Sigmoid colon (tissue), 7 donors: ENCODE results near the gene DCP1A. TPM values are rescaled to one million over a fixed set of nuclear protein-coding genes. Genes with fewer than 3 reads are reported as not detected.

Experiments used
- DNase-seq: peaks from one replicate; pipeline ENCODE4 v3.0.0-alpha.2; 2019
- H3K27ac ChIP-seq, 4 donors: fragments of 200-600 bp; sonication (generic); one replicate each; pipeline ENCODE4 v1.5.1; 2016 to 2019; ENCODE audit warnings: mild to moderate bottlenecking in 1 of 4
- H3K27me3 ChIP-seq, 3 donors: fragments of 200-600 bp; sonication (generic); one replicate each; pipeline ENCODE4 v1.5.1; 2019; ENCODE audit warnings: mild to moderate bottlenecking in 1 of 3
- H3K36me3 ChIP-seq, 4 donors: fragments of 200-600 bp; sonication (generic); one replicate each; pipeline ENCODE4 v1.5.1; 2016 to 2019
- H3K4me1 ChIP-seq, 4 donors: fragments of 200-600 bp; sonication (generic); one replicate each; pipeline ENCODE4 v1.5.1; 2017 to 2019
- H3K4me3 ChIP-seq, 4 donors: fragments of 200-600 bp; sonication (generic); one replicate each; pipeline ENCODE4 v1.5.1; 2017 to 2019; ENCODE audit warnings: mild to moderate bottlenecking in 2 of 4, moderate library complexity in 1 of 4
- H3K9me3 ChIP-seq, 4 donors: fragments of 200-600 bp in 3 of 4; sonication (generic) in 3 of 4; one replicate each; pipeline versions ENCODE4 v1.5.1 to v1.6.1; 2013 to 2019
- EP300 ChIP-seq, 4 donors: sonication (generic); formaldehyde crosslinking; IDR thresholded peaks; one replicate each; pipeline ENCODE4 v1.6.1; 2017; ENCODE audit warnings: antibody characterized with exemption in 4 of 4
- POLR2A ChIP-seq, 2 donors: fragments of 450-650 bp; IDR thresholded peaks; one replicate each; pipeline ENCODE4 v1.6.1; 2016; ENCODE audit warnings: antibody characterized with exemption in 2 of 2, mild to moderate bottlenecking in 2 of 2, moderate library complexity in 2 of 2
- POLR2AphosphoS5 ChIP-seq, 4 donors: sonication (generic); formaldehyde crosslinking; IDR thresholded peaks; one replicate each; pipeline ENCODE4 v1.6.1; 2017; ENCODE audit warnings: antibody characterized with exemption in 4 of 4
- WGBS, 2 donors: extraction: QIAGEN DNeasy Blood & Tissue Kit; methylation state at CpG; one replicate each; pipeline ENCODE4 v1.1.7; 2013; 5-methylcytosine and 5-hydroxymethylcytosine counted together
- intact Hi-C: fragments of 100-400 bp; cut with DNase I; formaldehyde crosslinking; loops from one replicate; pipeline ENCODE4 v1.15.1; 2023
- polyA plus RNA-seq, 3 donors: library from polyadenylated mRNA; stranded (reverse); fragments of 200-250 nt; gene quantifications; one replicate each; pipeline ENCODE4 v1.2.3, GENCODE V29; 2013
- total RNA-seq, 4 donors: library from RNA; depleted of rRNA; stranded (reverse); fragments of >200 nt; gene quantifications; one replicate each; pipeline ENCODE4 v1.1.0, GENCODE V29; 2016
- TF ChIP-seq, protein P1 (sequence below), 4 experiments: fragments of 450-650 bp in 3 of 4; fragments of 200-600 bp in 1 of 4; IDR thresholded peaks; one replicate each; pipeline ENCODE4 v1.5.1; 2016 to 2019; ENCODE audit warnings: antibody characterized with exemption in 4 of 4, mild to moderate bottlenecking in 3 of 4, moderate library complexity in 2 of 4
- donor health status: healthy with polysubstance abuse.
- donor health status: Bipolar disorder and iron deficiency.
- donor health status: healthy.

Gene DCP1A
- total and polyA plus RNA-seq, 7 donors: 4.8 to 32.7 (median 21.0) TPM

GRCh38 chr3:53267766-53268165 lies 79.6 kb downstream of the DCP1A start:
- Histone ChIP-seq H3K27ac (no peak overlapping the region), H3K27me3 (no peaks in the 10 kb centered on the region)
- no peak for DNase-seq

GRCh38 chr3:53264718-53265117 lies 82.6 kb downstream of the DCP1A start:
- WGBS, 2 donors: 49 to 76% methylated on average over 3 of the region's 3 CpGs

More at GRCh38 chr3:53267766-53268165, 79.6 kb downstream of the DCP1A start:
- peaks cover 0 to 26% (median 19%) of the 10 kb centered on the region in 4 donors for H3K4me1 ChIP-seq
- no peaks in the 10 kb centered on the region for H3K9me3 ChIP-seq
- H3K4me3 ChIP-seq: no peak overlapping the region
- H3K36me3 ChIP-seq: no peaks in the 10 kb centered on the region
- TF ChIP-seq EP300 (IDR thresholded peaks at IDR 0.05) (no peak), POLR2AphosphoS5 (IDR thresholded peaks at IDR 0.05) (no peak), POLR2A (IDR thresholded peaks at IDR 0.05) (no peak)
- TF ChIP-seq, protein P1, sequence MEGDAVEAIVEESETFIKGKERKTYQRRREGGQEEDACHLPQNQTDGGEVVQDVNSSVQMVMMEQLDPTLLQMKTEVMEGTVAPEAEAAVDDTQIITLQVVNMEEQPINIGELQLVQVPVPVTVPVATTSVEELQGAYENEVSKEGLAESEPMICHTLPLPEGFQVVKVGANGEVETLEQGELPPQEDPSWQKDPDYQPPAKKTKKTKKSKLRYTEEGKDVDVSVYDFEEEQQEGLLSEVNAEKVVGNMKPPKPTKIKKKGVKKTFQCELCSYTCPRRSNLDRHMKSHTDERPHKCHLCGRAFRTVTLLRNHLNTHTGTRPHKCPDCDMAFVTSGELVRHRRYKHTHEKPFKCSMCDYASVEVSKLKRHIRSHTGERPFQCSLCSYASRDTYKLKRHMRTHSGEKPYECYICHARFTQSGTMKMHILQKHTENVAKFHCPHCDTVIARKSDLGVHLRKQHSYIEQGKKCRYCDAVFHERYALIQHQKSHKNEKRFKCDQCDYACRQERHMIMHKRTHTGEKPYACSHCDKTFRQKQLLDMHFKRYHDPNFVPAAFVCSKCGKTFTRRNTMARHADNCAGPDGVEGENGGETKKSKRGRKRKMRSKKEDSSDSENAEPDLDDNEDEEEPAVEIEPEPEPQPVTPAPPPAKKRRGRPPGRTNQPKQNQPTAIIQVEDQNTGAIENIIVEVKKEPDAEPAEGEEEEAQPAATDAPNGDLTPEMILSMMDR (IDR thresholded peaks at IDR 0.05): no peak
- intact Hi-C loops: no loop called here

DNA sequence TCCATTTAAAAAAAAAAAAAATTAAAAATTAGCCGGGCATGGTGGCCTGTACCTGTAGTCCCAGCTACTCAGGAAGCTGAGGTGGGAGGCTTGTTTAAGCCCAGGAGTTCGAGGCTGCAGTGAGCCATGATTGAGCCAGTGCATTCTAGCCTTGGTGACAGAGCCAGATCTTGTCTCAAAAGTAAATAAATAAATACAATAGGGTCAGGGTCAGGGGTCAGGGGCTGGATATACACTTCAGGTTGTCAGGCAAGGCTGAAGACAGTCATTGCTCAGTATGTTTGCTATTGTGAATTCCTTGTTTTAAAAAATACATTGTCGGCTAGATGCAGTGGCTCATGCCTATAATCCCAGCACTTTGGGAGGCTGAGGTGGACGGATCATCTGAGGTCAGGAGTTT lies 83.4 kb downstream of the DCP1A start:
- no peak overlapping the region for H3K27ac ChIP-seq
- intact Hi-C loops: no loop called here
- H3K4me1 ChIP-seq: peaks cover 0 to 2% (median 0%) of the 10 kb centered on the region in 4 donors
- no peak overlapping the region for H3K4me3 ChIP-seq
- no peaks in the 10 kb centered on the region for H3K9me3 ChIP-seq
- 88 to 90% methylated on average over 4 of the region's 4 CpGs for WGBS, 2 donors
- H3K36me3 ChIP-seq: no peaks in the 10 kb centered on the region
- no peak for TF ChIP-seq POLR2AphosphoS5 (IDR thresholded peaks at IDR 0.05)
- no peak for TF ChIP-seq POLR2A (IDR thresholded peaks at IDR 0.05)
- TF ChIP-seq, protein P1 (IDR thresholded peaks at IDR 0.05): no peak
- no peak for TF ChIP-seq EP300 (IDR thresholded peaks at IDR 0.05)
- no peaks in the 10 kb centered on the region for H3K27me3 ChIP-seq
- DNase-seq: no peak

More at GRCh38 chr3:53264718-53265117, 82.6 kb downstream of the DCP1A start:
- DNase-seq: no peak
- TF ChIP-seq POLR2A (IDR thresholded peaks at IDR 0.05) (no peak), EP300 (IDR thresholded peaks at IDR 0.05) (no peak), POLR2AphosphoS5 (IDR thresholded peaks at IDR 0.05) (no peak)
- TF ChIP-seq, protein P1 (IDR thresholded peaks at IDR 0.05): no peak
- intact Hi-C loops: no loop called here
- Histone ChIP-seq H3K9me3 (no peaks in the 10 kb centered on the region), H3K4me1 (peaks cover 0 to 10% (median 6%) of the 10 kb centered on the region in 4 donors), H3K27ac (no peak overlapping the region), H3K4me3 (no peak overlapping the region), H3K36me3 (no peaks in the 10 kb centered on the region), H3K27me3 (no peaks in the 10 kb centered on the region)

DNA sequence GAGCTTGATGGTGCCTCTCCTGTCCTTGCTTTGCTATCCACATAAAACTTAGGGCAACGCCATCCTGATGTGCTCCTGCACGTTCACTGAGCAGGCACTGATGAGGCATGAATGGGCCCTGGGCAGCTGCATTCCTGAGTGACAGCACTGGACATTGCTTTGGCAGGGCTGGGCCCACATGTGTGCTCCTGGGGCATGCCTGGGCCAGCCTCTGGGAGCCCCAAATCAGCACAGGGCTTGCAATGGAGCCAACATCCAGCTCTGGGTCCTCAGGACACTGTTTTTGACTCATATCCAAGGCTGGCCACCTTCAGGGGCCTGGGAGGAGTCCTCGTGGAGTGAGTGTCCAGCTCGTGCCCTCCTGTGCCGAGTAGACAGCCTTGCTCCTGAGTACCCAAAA lies 85.6 kb downstream of the DCP1A start:
- no peak for DNase-seq
- H3K4me1 ChIP-seq: no peaks in the 10 kb centered on the region
- intact Hi-C loops: no loop called here
- no peak overlapping the region for H3K27ac ChIP-seq
- H3K9me3 ChIP-seq: no peaks in the 10 kb centered on the region
- 85 to 88% methylated on average over 5 of the region's 5 CpGs for WGBS, 2 donors
- no peaks in the 10 kb centered on the region for H3K27me3 ChIP-seq
- H3K36me3 ChIP-seq: no peaks in the 10 kb centered on the region
- TF ChIP-seq, protein P1 (IDR thresholded peaks at IDR 0.05): no peak
- TF ChIP-seq POLR2AphosphoS5 (IDR thresholded peaks at IDR 0.05) (no peak), EP300 (IDR thresholded peaks at IDR 0.05) (no peak), POLR2A (IDR thresholded peaks at IDR 0.05) (no peak)
- H3K4me3 ChIP-seq: no peak overlapping the region

- WGBS, 2 donors: 75 to 88% methylated on average over 4 of the region's 4 CpGs
- intact Hi-C loops: no loop called here
- Histone ChIP-seq H3K27me3 (no peaks in the 10 kb centered on the region), H3K4me3 (no peak overlapping the region), H3K9me3 (no peaks in the 10 kb centered on the region), H3K36me3 (no peaks in the 10 kb centered on the region), H3K4me1 (peaks cover 0 to 5% (median 4%) of the 10 kb centered on the region in 4 donors), H3K27ac (no peak overlapping the region)
- TF ChIP-seq POLR2A (IDR thresholded peaks at IDR 0.05): no peak
- TF ChIP-seq, protein P1 (IDR thresholded peaks at IDR 0.05): no peak
- TF ChIP-seq POLR2AphosphoS5 (IDR thresholded peaks at IDR 0.05): no peak
- no peak for TF ChIP-seq EP300 (IDR thresholded peaks at IDR 0.05)
- DNase-seq: no peak
These were observed 87.0 kb downstream of the DCP1A start for GRCh38 chr3:53260286-53260785.
